HepG2 (cell line): ENCODE data around the gene PHEX. TPM values are rescaled to one million over a fixed set of nuclear protein-coding genes. Genes with fewer than 3 reads are reported as not detected.

ENCODE experiments used
- ATAC-seq: fragments of 200-7000 bp; cut with Tn5 transposase; 3 replicates; pipeline ENCODE4 v1.9.1; 2020; ENCODE audit warnings: mild to moderate bottlenecking, moderate library complexity
- BruUV-seq: library from RNA; stranded (reverse); fragments of 400-500 nt; replicated peaks from 2 replicates; lab custom pipeline; 2021; lab: Mats Ljungman, UMichigan
- CTCF ChIA-PET: fragments of 300-600 bp; formaldehyde crosslinking; extraction: SDS; loops from one replicate; lab custom pipeline; 2021; ENCODE audit warnings: low total read pairs, inconsistent platforms, low intra/inter-chr PET ratio; lab: Yijun Ruan, JAX
- POLR2A ChIA-PET: fragments of 350-600 bp; sonication (Branson Sonifier 250); formaldehyde crosslinking; loops from one replicate; lab custom pipeline; 2020; ENCODE audit warnings: antibody characterized with exemption, inconsistent platforms; lab: Yijun Ruan, JAX
- DNase-seq: peaks from one replicate; pipeline ENCODE4 v3.0.0-alpha.2; 2015; ENCODE audit warnings: low spot score
- FAIRE-seq: peaks from 3 replicates; lab custom pipeline; 2011; peaks lifted over from hg19 to GRCh38; lab: Jason Lieb, UNC
- H2AFZ ChIP-seq: one replicate; pipeline ENCODE4 v1.6.1; 2011; ENCODE audit warnings: low read length, inconsistent platforms
- H3K27ac ChIP-seq: fragments of 300-600 bp; 3 replicates; pipeline ENCODE4 v1.8.0; 2011; ENCODE audit warnings: mixed run types, mild to moderate bottlenecking, mixed read lengths, low read length, inconsistent platforms; ENCODE audit not compliant: insufficient read depth; ENCODE audit errors: extremely low read length
- H3K27me3 ChIP-seq, 2 experiments: fragments of 200-600 bp in 1 of 2; 2 replicates in 1 of 2; 3 replicates in 1 of 2; pipeline versions ENCODE4 v1.6.0 to v1.8.0; 2011; ENCODE audit warnings: low read length in 2 of 2, mild to moderate bottlenecking in 2 of 2, moderate library complexity in 2 of 2, inconsistent platforms in 1 of 2; ENCODE audit not compliant: insufficient read depth in 2 of 2, control insufficient read depth in 1 of 2
- H3K36me3 ChIP-seq, 2 experiments: fragments of 200-600 bp in 1 of 2; replicated peaks in 1 of 2; 2 replicates in 1 of 2; 3 replicates in 1 of 2; pipeline versions ENCODE4 v1.5.1 to v1.8.0; 2011; ENCODE audit warnings: low read length in 2 of 2, inconsistent platforms in 1 of 2; ENCODE audit not compliant: insufficient read depth in 2 of 2, control insufficient read depth in 1 of 2
- H3K4me1 ChIP-seq: 2 replicates; pipeline ENCODE4 v1.5.1; 2012; ENCODE audit warnings: low read length, inconsistent platforms; ENCODE audit not compliant: insufficient read depth
- H3K4me2 ChIP-seq: 2 replicates; pipeline ENCODE4 v1.6.0; 2011; ENCODE audit warnings: low read depth, low read length, inconsistent platforms
- H3K4me3 ChIP-seq, 3 experiments: fragments of 200-600 bp in 1 of 3; sonication (generic), shearing (Covaris generic) in 1 of 3; replicated peaks in 1 of 3; 2 replicates each; pipeline ENCODE4 v1.5.1; 2011 to 2016; ENCODE audit warnings: low read length in 3 of 3, inconsistent platforms in 2 of 3, low read depth in 2 of 3, mild to moderate bottlenecking in 2 of 3, control low read depth in 1 of 3, mixed read lengths in 1 of 3; ENCODE audit not compliant: insufficient read depth in 1 of 3
- H3K79me2 ChIP-seq: one replicate; pipeline ENCODE4 v1.6.1; 2011; ENCODE audit warnings: low read length, inconsistent platforms; ENCODE audit not compliant: insufficient read depth
- H3K9ac ChIP-seq: 2 replicates; pipeline ENCODE4 v1.6.0; 2011; ENCODE audit warnings: mild to moderate bottlenecking, low read depth, low read length, inconsistent platforms; ENCODE audit not compliant: insufficient read depth
- H3K9me3 ChIP-seq: 2 replicates; pipeline ENCODE4 v1.5.1; 2012; ENCODE audit warnings: mild to moderate bottlenecking, low read length
- H4K20me1 ChIP-seq: 2 replicates; pipeline ENCODE4 v1.6.0; 2011; ENCODE audit warnings: inconsistent platforms, mild to moderate bottlenecking, low read length, moderate library complexity; ENCODE audit not compliant: insufficient read depth
- ADNP ChIP-seq: sonication (generic); formaldehyde crosslinking; IDR thresholded peaks from 2 replicates; pipeline ENCODE4 v1.4.0; 2020; ENCODE audit warnings: missing genetic modification reagents
- FOXJ3 ChIP-seq: sonication (generic); formaldehyde crosslinking; IDR thresholded peaks from 2 replicates; pipeline ENCODE4 v1.4.0; 2020; ENCODE audit warnings: missing genetic modification reagents, mild to moderate bottlenecking, borderline replicate concordance
- GPN1 ChIP-seq: sonication (generic); formaldehyde crosslinking; IDR thresholded peaks from 2 replicates; pipeline ENCODE4 v1.5.1; 2020; ENCODE audit warnings: missing genetic modification reagents, borderline replicate concordance
- KAT7 ChIP-seq: IDR thresholded peaks from 2 replicates; pipeline ENCODE4 v1.6.1; 2018; ENCODE audit warnings: borderline replicate concordance, missing compliant biosample characterization
- NAIF1 ChIP-seq: sonication (generic); formaldehyde crosslinking; IDR thresholded peaks from 2 replicates; pipeline ENCODE4 v1.5.0; 2020; ENCODE audit warnings: mild to moderate bottlenecking, missing genetic modification reagents, borderline replicate concordance
- PLRG1 ChIP-seq: fragments of 450-650 bp; conservative IDR thresholded peaks from 2 replicates; pipeline ENCODE4 v1.6.1; 2016
- TBX2 ChIP-seq: sonication (generic); formaldehyde crosslinking; IDR thresholded peaks from 2 replicates; pipeline ENCODE4 v1.5.0; 2020; ENCODE audit warnings: missing genetic modification reagents, mild to moderate bottlenecking, borderline replicate concordance
- ZNF253 ChIP-seq: sonication (generic); formaldehyde crosslinking; IDR thresholded peaks from 2 replicates; pipeline ENCODE4 v1.8.0; 2022; ENCODE audit warnings: mild to moderate bottlenecking, missing genetic modification reagents, borderline replicate concordance
- WGBS: methylation state at CpG from one replicate; pipeline ENCODE4 v1.1.6; 2017; ENCODE audit warnings: low lambda C conversion rate; 5-methylcytosine and 5-hydroxymethylcytosine counted together
- in situ Hi-C: cut with HindIII; loops from 2 replicates; pipeline ENCODE4 v1.10.0; 2017; ENCODE audit warnings: low pct_unique_long_range_greater_than_20kb; ENCODE audit not compliant: extremely low pct_ligation_motif_present
- intact Hi-C: fragments of 100-400 bp; cut with micrococcal nuclease; formaldehyde crosslinking; loops from one replicate; pipeline ENCODE4 v1.10.0; 2022; ENCODE audit not compliant: unreplicated experiment
- polyA plus RNA-seq, 8 experiments: library from polyadenylated mRNA; depleted of rRNA in 3 of 8; stranded (reverse) in 7 of 8; unstranded in 1 of 8; fragments of >200 nt; fragmentation: Illumina TruSeq in 4 of 8; extraction: Trizol in 4 of 8; gene quantifications; 2 replicates each; pipeline versions ENCODE4 v1.2.1 to v1.2.3, GENCODE V29; 2011 to 2016; ENCODE audit warnings: low read depth in 4 of 8, missing spikeins in 1 of 8, mixed read lengths in 1 of 8; ENCODE audit not compliant: insufficient read depth in 1 of 8
- total RNA-seq, 5 experiments: library from RNA; depleted of rRNA; stranded (reverse); fragments of >200 nt; fragmentation: Illumina TruSeq; extraction: Trizol; gene quantifications; 2 replicates each; pipeline ENCODE4 v1.2.3, GENCODE V29; 2016; ENCODE audit warnings: low read depth in 1 of 5
- TF ChIP-seq, protein P1 (sequence below): sonication (generic); formaldehyde crosslinking; IDR thresholded peaks from 2 replicates; pipeline ENCODE4 v1.4.0; 2020; ENCODE audit warnings: missing genetic modification reagents, borderline replicate concordance
- TF ChIP-seq, protein P2 (sequence below): sonication (generic); formaldehyde crosslinking; IDR thresholded peaks from 2 replicates; pipeline ENCODE4 v1.4.0; 2020; ENCODE audit warnings: missing genetic modification reagents; ENCODE audit errors: not compliant biosample characterization
- TF ChIP-seq, protein P3 (sequence below), 2 experiments: fragments of 450-650 bp in 1 of 2; sonication (generic) in 1 of 2; formaldehyde crosslinking; IDR thresholded peaks; 2 replicates each; pipeline versions ENCODE4 v1.5.0 to v1.8.0; 2020 to 2022; ENCODE audit warnings: mild to moderate bottlenecking in 1 of 2, missing genetic modification reagents in 1 of 2
- TF ChIP-seq, protein P4 (sequence below): sonication (generic); formaldehyde crosslinking; IDR thresholded peaks from 2 replicates; pipeline ENCODE4 v1.9.0; 2021; ENCODE audit warnings: missing genetic modification reagents, mild to moderate bottlenecking, borderline replicate concordance

PHEX gene
- total and polyA plus RNA-seq, 2 of the 13 experiments (the other 11 are each of a cell fraction or from before 2014, with no cell fraction given), result 0.01 to 0.27 TPM

DNA sequence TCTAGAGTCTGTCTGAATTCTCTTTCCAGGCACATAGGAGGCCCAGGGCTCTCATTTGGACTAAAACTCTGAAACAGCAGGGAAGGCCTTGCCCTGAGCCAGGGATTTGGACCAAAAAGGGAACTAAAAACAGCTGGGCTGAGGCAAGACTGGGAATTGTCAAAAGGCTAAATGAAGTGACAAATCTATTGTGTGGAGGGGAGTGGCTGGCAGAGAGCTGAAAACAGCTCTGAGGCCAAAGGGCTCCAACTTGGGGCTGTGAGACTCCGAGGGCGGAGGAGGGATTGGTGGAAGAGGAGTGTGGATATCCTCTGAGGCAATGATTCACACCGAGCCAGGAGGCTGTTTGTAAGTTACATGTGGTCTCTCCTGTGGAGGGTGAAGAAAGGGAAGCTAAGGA is 63.2 kb downstream of the PHEX start:
- POLR2A ChIA-PET, result no interaction called here
- Histone ChIP-seq H3K9me3 (no peaks in the 10 kb centered on the region), H3K36me3 (no peaks in the 10 kb centered on the region), H3K79me2 (no peaks in the 10 kb centered on the region), H3K27me3 (no peaks in the 10 kb centered on the region), H4K20me1 (no peaks in the 10 kb centered on the region), H2AFZ (no peak overlapping the region), H3K9ac (no peak overlapping the region), H3K4me3 (no peak overlapping the region), H3K4me2 (no peak overlapping the region), H3K4me1 (no peaks in the 10 kb centered on the region), H3K27ac (no peak overlapping the region)
- no peak for DNase-seq
- in situ Hi-C loops, result no loop called here
- ATAC-seq, result no peak
- CTCF ChIA-PET, result no interaction called here
- TF ChIP-seq KAT7 (CRISPR knock-in tag) (no peak), ZNF253 (CRISPR knock-in tag) (no peak), TBX2 (CRISPR knock-in tag) (no peak), PLRG1 (no peak)
- FAIRE-seq, result no peak
- intact Hi-C loops, result no loop called here
- no TSS peak for BruUV-seq
- 50% methylated on average over 3 of the region's 3 CpGs for WGBS

DNA sequence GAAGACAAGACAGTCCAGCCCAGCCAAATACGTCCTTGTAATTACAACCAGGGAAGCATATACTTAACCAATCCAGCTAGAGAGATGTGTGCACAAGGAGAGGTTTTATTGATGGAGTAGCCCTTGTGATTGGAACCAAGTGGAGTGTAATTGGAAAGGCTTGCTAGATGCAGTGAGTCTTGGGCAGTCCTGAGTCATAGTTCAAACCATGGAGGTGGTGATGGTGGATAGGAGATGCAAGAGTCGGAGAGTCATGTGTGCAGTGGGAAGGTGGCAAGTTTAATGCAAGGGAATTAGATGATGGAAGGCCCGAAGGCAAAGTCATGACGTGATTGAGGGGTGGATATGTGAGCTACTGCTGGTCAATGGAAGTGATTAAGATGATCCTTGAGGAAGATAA is 63.7 kb downstream of the PHEX start:
- no peaks in the 10 kb centered on the region for H3K79me2 ChIP-seq
- 84% methylated on average over 4 of the region's 4 CpGs for WGBS
- TF ChIP-seq ADNP (CRISPR knock-in tag), result no peak
- TF ChIP-seq FOXJ3 (CRISPR knock-in tag), result no peak
- TF ChIP-seq, protein P1, sequence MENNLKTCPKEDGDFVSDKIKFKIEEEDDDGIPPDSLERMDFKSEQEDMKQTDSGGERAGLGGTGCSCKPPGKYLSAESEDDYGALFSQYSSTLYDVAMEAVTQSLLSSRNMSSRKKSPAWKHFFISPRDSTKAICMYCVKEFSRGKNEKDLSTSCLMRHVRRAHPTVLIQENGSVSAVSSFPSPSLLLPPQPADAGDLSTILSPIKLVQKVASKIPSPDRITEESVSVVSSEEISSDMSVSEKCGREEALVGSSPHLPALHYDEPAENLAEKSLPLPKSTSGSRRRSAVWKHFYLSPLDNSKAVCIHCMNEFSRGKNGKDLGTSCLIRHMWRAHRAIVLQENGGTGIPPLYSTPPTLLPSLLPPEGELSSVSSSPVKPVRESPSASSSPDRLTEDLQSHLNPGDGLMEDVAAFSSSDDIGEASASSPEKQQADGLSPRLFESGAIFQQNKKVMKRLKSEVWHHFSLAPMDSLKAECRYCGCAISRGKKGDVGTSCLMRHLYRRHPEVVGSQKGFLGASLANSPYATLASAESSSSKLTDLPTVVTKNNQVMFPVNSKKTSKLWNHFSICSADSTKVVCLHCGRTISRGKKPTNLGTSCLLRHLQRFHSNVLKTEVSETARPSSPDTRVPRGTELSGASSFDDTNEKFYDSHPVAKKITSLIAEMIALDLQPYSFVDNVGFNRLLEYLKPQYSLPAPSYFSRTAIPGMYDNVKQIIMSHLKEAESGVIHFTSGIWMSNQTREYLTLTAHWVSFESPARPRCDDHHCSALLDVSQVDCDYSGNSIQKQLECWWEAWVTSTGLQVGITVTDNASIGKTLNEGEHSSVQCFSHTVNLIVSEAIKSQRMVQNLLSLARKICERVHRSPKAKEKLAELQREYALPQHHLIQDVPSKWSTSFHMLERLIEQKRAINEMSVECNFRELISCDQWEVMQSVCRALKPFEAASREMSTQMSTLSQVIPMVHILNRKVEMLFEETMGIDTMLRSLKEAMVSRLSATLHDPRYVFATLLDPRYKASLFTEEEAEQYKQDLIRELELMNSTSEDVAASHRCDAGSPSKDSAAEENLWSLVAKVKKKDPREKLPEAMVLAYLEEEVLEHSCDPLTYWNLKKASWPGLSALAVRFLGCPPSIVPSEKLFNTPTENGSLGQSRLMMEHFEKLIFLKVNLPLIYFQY (CRISPR knock-in tag), result no peak
- TF ChIP-seq, protein P2, sequence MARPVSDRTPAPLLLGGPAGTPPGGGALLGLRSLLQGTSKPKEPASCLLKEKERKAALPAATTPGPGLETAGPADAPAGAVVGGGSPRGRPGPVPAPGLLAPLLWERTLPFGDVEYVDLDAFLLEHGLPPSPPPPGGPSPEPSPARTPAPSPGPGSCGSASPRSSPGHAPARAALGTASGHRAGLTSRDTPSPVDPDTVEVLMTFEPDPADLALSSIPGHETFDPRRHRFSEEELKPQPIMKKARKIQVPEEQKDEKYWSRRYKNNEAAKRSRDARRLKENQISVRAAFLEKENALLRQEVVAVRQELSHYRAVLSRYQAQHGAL, result no peak
- TF ChIP-seq, protein P3, sequence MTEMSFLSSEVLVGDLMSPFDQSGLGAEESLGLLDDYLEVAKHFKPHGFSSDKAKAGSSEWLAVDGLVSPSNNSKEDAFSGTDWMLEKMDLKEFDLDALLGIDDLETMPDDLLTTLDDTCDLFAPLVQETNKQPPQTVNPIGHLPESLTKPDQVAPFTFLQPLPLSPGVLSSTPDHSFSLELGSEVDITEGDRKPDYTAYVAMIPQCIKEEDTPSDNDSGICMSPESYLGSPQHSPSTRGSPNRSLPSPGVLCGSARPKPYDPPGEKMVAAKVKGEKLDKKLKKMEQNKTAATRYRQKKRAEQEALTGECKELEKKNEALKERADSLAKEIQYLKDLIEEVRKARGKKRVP (CRISPR knock-in tag; IDR thresholded peaks at IDR 0.05), result no peak
- no peak for TF ChIP-seq NAIF1 (CRISPR knock-in tag)
- TF ChIP-seq, protein P4, sequence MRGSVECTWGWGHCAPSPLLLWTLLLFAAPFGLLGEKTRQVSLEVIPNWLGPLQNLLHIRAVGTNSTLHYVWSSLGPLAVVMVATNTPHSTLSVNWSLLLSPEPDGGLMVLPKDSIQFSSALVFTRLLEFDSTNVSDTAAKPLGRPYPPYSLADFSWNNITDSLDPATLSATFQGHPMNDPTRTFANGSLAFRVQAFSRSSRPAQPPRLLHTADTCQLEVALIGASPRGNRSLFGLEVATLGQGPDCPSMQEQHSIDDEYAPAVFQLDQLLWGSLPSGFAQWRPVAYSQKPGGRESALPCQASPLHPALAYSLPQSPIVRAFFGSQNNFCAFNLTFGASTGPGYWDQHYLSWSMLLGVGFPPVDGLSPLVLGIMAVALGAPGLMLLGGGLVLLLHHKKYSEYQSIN (CRISPR knock-in tag), result no peak
- no peak for TF ChIP-seq GPN1

More for the DNA sequence above, 63.7 kb downstream of the PHEX start:
- no peak overlapping the region for H3K27ac ChIP-seq
- H3K36me3 ChIP-seq, result no peaks in the 10 kb centered on the region
- H3K27me3 ChIP-seq, result no peaks in the 10 kb centered on the region
- CTCF ChIA-PET, result no interaction called here
- H2AFZ ChIP-seq, result no peak overlapping the region
- no TSS peak for BruUV-seq
- intact Hi-C loops (no loop called here), in situ Hi-C loops (no loop called here)
- DNase-seq, result no peak
- POLR2A ChIA-PET, result no interaction called here
- no peak for FAIRE-seq
- H3K9ac ChIP-seq, result no peak overlapping the region
- no peak overlapping the region for H3K4me3 ChIP-seq
- no peak for ATAC-seq
- no peaks in the 10 kb centered on the region for H3K4me1 ChIP-seq
- H4K20me1 ChIP-seq, result no peaks in the 10 kb centered on the region
- H3K9me3 ChIP-seq, result no peaks in the 10 kb centered on the region
- no peak overlapping the region for H3K4me2 ChIP-seq
